Measurements from ENCODE around the gene SERPINB5.
"Not testable (repeated sequence)": the region's sequence is repeated elsewhere in the genome, so short reads cannot be mapped to it uniquely, and the experiment has no call there.

Gene SERPINB5

GRCh38 chr18:63476668-63477067 lies at the start of gene SERPINB5:
Gene SERPINB5, plus strand, starts transcription at chr18:63476958. Its CDS starts 7,471 bp downstream, at chr18:63484429.
- no peak for DNase-seq (ENCODE audit: low spot score)

- DNase-seq (ENCODE audit: low spot score): no peak
Observed at GRCh38 chr18:63427558-63427957, 49.2 kb upstream of the SERPINB5 start.

GRCh38 chr18:63430526-63430925 lies 46.2 kb upstream of the SERPINB5 start:
- no peak for DNase-seq (ENCODE audit: low spot score)

- no peak for DNase-seq (ENCODE audit: low spot score)
Observed at GRCh38 chr18:63431180-63431579, 45.6 kb upstream of the SERPINB5 start.

GRCh38 chr18:63433334-63433866 lies 43.4 kb upstream of the SERPINB5 start:
- no peak for DNase-seq (ENCODE audit: low spot score)

GRCh38 chr18:63438181-63438580 lies 38.6 kb upstream of the SERPINB5 start:
- no peak for DNase-seq (ENCODE audit: low spot score)

- peak; percentile 43 for DNase-seq (ENCODE audit: low spot score)
Observed at GRCh38 chr18:63439334-63439733, 37.4 kb upstream of the SERPINB5 start.

GRCh38 chr18:63440219-63440618 lies 36.5 kb upstream of the SERPINB5 start:
- DNase-seq (ENCODE audit: low spot score): no peak

GRCh38 chr18:63440881-63441280 lies 35.9 kb upstream of the SERPINB5 start:
- no peak for DNase-seq (ENCODE audit: low spot score)

- DNase-seq (ENCODE audit: low spot score): no peak
Observed at GRCh38 chr18:63443829-63444228, 32.9 kb upstream of the SERPINB5 start.

GRCh38 chr18:63444580-63444979 lies 32.2 kb upstream of the SERPINB5 start:
- DNase-seq (ENCODE audit: low spot score): peak; percentile 34

GRCh38 chr18:63445037-63445436 lies 31.7 kb upstream of the SERPINB5 start:
- DNase-seq (ENCODE audit: low spot score): no peak

GRCh38 chr18:63446266-63446665 lies 30.5 kb upstream of the SERPINB5 start:
- no peak for DNase-seq (ENCODE audit: low spot score)

- no peak for DNase-seq (ENCODE audit: low spot score)
Observed at GRCh38 chr18:63447066-63447465, 29.7 kb upstream of the SERPINB5 start.

- DNase-seq (ENCODE audit: low spot score): no peak
Observed at GRCh38 chr18:63449426-63449825, 27.3 kb upstream of the SERPINB5 start.

GRCh38 chr18:63451799-63452660 lies 24.7 kb upstream of the SERPINB5 start:
- no peak for DNase-seq (ENCODE audit: low spot score)

- DNase-seq (ENCODE audit: low spot score): not testable (repeated sequence)
Observed at GRCh38 chr18:63452751-63453150, 24.0 kb upstream of the SERPINB5 start.

- no peak for DNase-seq (ENCODE audit: low spot score)
Observed at GRCh38 chr18:63454497-63454896, 22.3 kb upstream of the SERPINB5 start.

GRCh38 chr18:63457977-63458376 lies 18.8 kb upstream of the SERPINB5 start:
- no peak for DNase-seq (ENCODE audit: low spot score)

GRCh38 chr18:63460414-63460813 lies 16.3 kb upstream of the SERPINB5 start:
- no peak for DNase-seq (ENCODE audit: low spot score)

GRCh38 chr18:63464434-63464833 lies 12.3 kb upstream of the SERPINB5 start:
- DNase-seq (ENCODE audit: low spot score): no peak

GRCh38 chr18:63465059-63465458 lies 11.7 kb upstream of the SERPINB5 start:
- DNase-seq (ENCODE audit: low spot score): no peak

- no peak for DNase-seq (ENCODE audit: low spot score)
Observed at GRCh38 chr18:63467699-63468098, 9.1 kb upstream of the SERPINB5 start.

- no peak for DNase-seq (ENCODE audit: low spot score)
Observed at GRCh38 chr18:63468575-63468974, 8.2 kb upstream of the SERPINB5 start.
